Activated CD4-positive, CD25-positive, alpha-beta regulatory T cell (primary cell): ENCODE results near the gene COL6A6.
"Not testable (repeated sequence)": the region's sequence is repeated elsewhere in the genome, so short reads cannot be mapped to it uniquely, and the experiment has no call there.

Source experiments
- DNase-seq, 4 experiments: peaks; one replicate each; lab custom pipeline; 2025; lab: John Stamatoyannopoulos, UW

COL6A6 gene

DNA sequence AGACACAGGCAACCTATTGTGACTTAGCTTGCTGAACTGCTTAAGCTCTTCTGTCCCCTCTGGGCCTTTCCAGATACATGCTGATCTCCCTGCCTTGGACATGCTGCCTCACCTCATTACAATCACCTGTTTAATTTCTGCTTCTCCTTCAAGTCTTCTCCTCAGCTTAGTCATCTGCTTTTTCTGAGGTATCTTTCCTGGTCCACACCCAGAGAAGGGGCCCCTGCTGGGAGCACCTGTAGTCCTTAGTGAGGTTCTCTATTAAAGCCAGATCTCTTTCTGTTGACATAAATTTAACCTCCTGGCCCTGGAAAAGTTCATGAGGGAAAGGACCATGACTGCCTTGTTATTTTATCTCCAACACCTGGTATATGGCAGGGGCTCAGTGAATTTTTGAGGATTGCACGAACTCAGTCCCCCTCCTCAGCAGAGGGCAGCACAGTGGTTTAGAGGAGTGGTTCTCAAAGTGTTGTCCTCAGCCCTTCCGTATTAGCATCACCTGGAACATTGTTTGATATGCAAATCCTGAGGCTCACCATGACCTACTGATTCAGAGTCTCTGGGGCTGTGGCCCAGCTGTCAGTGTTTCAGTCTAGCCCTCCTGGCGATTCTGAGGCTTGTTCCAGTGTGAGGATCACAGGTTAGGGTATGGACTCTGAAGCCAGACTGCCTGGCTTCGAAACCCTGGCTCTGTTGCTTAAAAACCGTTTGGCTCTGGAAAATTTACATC lies 12.7 kb downstream of the COL6A6 start:
- DNase-seq, result no peak

DNA sequence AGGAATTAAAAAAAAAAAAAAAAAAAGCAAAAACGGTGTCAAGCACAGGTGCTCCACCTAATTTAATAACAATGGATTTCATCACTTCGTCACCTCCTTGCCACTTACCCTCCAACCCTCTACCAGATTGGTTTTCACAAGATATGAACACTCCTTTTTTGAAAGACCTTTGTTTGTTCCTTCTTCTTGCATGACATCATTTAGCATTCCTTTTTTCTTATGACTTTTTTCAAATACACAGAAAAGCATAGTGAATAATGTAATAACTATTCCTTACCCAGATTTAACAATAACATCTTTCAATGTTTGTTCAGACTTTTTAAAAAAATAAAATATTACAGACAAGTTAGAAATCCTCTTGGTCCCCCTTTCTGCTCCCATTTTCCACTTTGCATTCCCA lies 16.3 kb downstream of the COL6A6 start:
- no peak for DNase-seq

DNA sequence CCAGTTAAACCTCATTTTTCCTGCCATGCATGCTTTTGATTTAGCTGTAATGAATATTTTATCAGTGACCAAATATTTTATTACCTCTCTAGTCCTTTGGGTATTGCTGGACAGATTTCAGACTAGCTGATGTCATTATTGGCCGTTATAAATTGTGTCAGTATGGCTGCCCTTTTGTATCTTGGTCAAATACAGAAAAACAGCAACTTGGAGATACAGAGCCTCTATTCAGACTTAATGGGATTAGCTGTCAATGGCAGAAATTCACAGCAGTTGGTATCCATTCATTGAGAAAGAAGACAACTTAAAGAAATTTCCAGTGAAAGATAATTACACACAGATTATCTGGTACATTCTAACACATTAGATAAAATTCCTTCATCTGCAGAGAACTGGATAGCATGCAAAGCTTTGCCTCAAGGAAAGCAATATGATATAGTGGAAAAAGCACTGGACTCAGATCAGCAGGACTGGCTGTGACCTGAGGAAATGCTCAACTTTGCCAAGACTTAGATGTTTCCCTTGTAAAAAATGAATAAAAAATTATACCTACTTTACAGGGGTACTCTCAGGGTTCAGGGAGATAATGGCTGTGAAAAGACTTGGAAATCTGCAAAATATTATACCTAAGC lies 20.8 kb downstream of the COL6A6 start:
- no peak for DNase-seq

GRCh38 chr3:130539005-130539404 lies 22.0 kb downstream of the COL6A6 start:
- DNase-seq, result no peak

- DNase-seq, result no peak
These were observed 26.3 kb downstream of the COL6A6 start for GRCh38 chr3:130543322-130543721.

- DNase-seq, result no peak
These were observed 30.1 kb downstream of the COL6A6 start for GRCh38 chr3:130546920-130547679.

DNA sequence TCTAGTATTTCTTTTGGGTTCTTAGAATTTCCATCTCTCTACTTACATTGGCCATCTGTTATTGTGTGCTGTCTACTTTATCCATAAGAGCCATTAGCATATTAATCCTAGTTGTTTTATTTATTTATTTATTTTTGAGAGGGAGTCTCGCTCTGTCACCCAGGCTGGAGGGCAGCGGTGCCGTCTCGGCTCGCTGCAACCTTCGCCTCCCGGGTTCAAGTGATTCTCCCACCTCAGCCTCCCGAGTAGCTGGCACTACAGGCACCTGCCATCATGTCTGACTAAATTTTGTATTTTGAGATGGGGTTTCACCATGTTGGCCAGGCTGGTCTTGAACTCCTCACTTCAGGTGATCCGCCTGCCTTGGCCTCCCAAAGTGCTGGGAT lies 30.7 kb downstream of the COL6A6 start:
- not testable (repeated sequence) for DNase-seq

GRCh38 chr3:130548356-130548755 lies 31.4 kb downstream of the COL6A6 start:
- DNase-seq, result no peak

GRCh38 chr3:130557336-130558035 lies 40.5 kb downstream of the COL6A6 start:
- DNase-seq, result no peak

DNA sequence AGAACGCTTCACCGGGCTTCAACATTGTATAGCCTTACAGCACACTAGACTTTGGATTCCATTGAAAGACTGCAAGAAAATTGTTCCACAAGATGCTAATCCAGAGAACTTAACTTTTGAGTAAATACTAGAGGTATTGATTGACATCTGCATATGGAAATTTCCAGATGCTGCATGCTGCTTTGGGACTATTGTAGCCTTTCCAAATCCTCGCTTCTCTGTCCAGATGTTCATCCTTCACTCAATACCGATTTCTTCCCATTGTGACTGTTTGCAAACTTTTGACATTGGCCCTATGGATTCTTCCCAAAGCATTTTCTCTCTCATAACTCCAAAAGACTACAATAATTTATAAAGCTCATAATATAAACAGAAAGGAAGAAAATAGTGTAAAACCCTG lies 41.4 kb downstream of the COL6A6 start:
- no peak for DNase-seq

DNA sequence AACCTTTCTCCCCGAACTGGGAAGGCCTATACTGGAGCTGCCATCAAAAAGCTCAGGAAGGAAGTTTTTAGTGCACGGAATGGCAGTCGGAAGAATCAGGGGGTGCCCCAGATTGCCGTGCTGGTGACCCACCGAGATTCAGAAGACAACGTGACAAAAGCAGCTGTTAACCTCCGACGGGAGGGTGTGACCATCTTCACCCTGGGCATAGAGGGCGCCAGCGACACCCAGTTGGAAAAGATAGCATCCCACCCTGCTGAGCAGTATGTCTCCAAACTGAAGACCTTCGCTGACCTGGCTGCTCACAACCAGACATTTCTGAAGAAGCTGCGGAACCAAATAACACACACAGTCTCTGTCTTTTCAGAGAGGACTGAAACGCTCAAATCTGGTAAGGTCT lies 48.2 kb downstream of the COL6A6 start:
- DNase-seq, result no peak
